Measurements from ENCODE around the gene ODF4. TPM values are rescaled to one million over a fixed set of nuclear protein-coding genes. Genes with fewer than 3 reads are reported as not detected.

ODF4 gene
- total RNA-seq, 1 donor from 2014 or later, result not detected

- Histone ChIP-seq H3K4me3 (no peak overlapping the region), H3K9me3 (no peaks in the 10 kb centered on the region), H3K27me3 (no peaks in the 10 kb centered on the region), H3K27ac (no peak overlapping the region), H3K4me1 (no peaks in the 10 kb centered on the region), H3K36me3 (no peaks in the 10 kb centered on the region)
- TF ChIP-seq CTCF (IDR thresholded peaks at IDR 0.05), result no peak
- intact Hi-C loops (cut with DNase I), result no loop called here
- DNase-seq (ENCODE audit: low spot score in 2 of 2), result no peak
Measured at GRCh38 chr17:8320990-8321389, 18.6 kb upstream of the ODF4 start.

GRCh38 chr17:8322061-8322460 is 17.6 kb upstream of the ODF4 start:
- no peak for DNase-seq (ENCODE audit: low spot score in 2 of 2)
- no peaks in the 10 kb centered on the region for H3K36me3 ChIP-seq
- H3K9me3 ChIP-seq, result no peaks in the 10 kb centered on the region
- no peak overlapping the region for H3K4me3 ChIP-seq
- no peaks in the 10 kb centered on the region for H3K27me3 ChIP-seq
- intact Hi-C loops (cut with DNase I), result no loop called here
- peaks cover 3 to 5% of the 10 kb centered on the region in 2 donors for H3K4me1 ChIP-seq
- TF ChIP-seq CTCF (IDR thresholded peaks at IDR 0.05), result no peak
- H3K27ac ChIP-seq, result no peak overlapping the region

GRCh38 chr17:8324132-8324531 is 15.5 kb upstream of the ODF4 start:
- H3K4me1 ChIP-seq, result peaks cover 3 to 8% of the 10 kb centered on the region in 2 donors
- H3K27me3 ChIP-seq, result no peaks in the 10 kb centered on the region
- no peak for TF ChIP-seq CTCF (IDR thresholded peaks at IDR 0.05)
- no peaks in the 10 kb centered on the region for H3K36me3 ChIP-seq
- intact Hi-C loops (cut with DNase I), result no loop called here
- no peak overlapping the region for H3K4me3 ChIP-seq
- no peak for DNase-seq (ENCODE audit: low spot score in 2 of 2)
- no peaks in the 10 kb centered on the region for H3K9me3 ChIP-seq
- no peak overlapping the region for H3K27ac ChIP-seq

GRCh38 chr17:8324923-8325322 is 14.7 kb upstream of the ODF4 start:
- H3K4me3 ChIP-seq, result no peak overlapping the region
- no peak for TF ChIP-seq CTCF (IDR thresholded peaks at IDR 0.05)
- peaks cover 3 to 8% of the 10 kb centered on the region in 2 donors for H3K4me1 ChIP-seq
- no peak overlapping the region for H3K27ac ChIP-seq
- H3K9me3 ChIP-seq, result no peaks in the 10 kb centered on the region
- H3K36me3 ChIP-seq, result no peaks in the 10 kb centered on the region
- no peak for DNase-seq (ENCODE audit: low spot score in 2 of 2)
- H3K27me3 ChIP-seq, result no peaks in the 10 kb centered on the region
- intact Hi-C loops (cut with DNase I), result no loop called here

GRCh38 chr17:8326511-8327302 is 12.9 kb upstream of the ODF4 start:
- Histone ChIP-seq H3K4me1 (peaks cover 3 to 8% of the 10 kb centered on the region in 2 donors), H3K27ac (no peak overlapping the region), H3K4me3 (peak overlapping the region; percentile 54 to 70), H3K27me3 (no peaks in the 10 kb centered on the region), H3K9me3 (no peaks in the 10 kb centered on the region), H3K36me3 (no peaks in the 10 kb centered on the region)
- intact Hi-C loops (cut with DNase I), result no loop called here
- no peak for TF ChIP-seq CTCF (IDR thresholded peaks at IDR 0.05)
- DNase-seq (ENCODE audit: low spot score in 2 of 2), result no peak
